GM13976 (cell line): ENCODE data around the gene TMEM39A.

Experiments
- DNase-seq: peaks from one replicate; pipeline ENCODE4 v3.0.0; 2012; ENCODE audit warnings: low spot score
- in situ Hi-C: fragments of 300-500 bp; cut with MboI; formaldehyde crosslinking; loops from one replicate; pipeline ENCODE4 v1.12.0; 2022; ENCODE audit warnings: low sequenced_read_pairs, mixed read lengths, inconsistent platforms; ENCODE audit not compliant: unreplicated experiment
- TF ChIP-seq, protein P1 (sequence below): IDR thresholded peaks from 2 replicates; pipeline ENCODE4 v1.5.1; 2012; ENCODE audit warnings: borderline replicate concordance, mild to moderate bottlenecking; ENCODE audit not compliant: insufficient read depth; ENCODE audit errors: extremely low read depth, missing control alignments, control extremely low read depth

Gene TMEM39A

DNA sequence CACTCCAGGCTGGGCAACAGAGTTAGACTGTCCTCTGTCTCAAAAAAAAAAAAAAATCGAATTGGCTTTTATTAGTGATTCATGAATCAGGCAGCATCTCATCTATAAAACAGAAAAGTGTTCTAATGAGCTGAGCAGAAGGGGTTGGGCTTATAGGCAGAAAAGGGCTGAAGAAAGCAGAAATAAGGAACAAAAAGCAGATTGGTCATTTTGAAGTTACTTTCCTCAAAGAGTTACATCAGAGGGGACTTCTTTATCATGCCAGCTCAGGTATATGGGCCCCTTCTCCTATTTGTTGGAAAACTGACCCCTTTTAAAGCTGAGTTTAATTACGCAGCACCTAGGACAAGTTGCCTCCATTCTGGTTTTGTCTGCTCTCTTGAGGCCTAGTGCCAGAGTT, 4.6 kb upstream of the TMEM39A start:
- TF ChIP-seq, protein P1, sequence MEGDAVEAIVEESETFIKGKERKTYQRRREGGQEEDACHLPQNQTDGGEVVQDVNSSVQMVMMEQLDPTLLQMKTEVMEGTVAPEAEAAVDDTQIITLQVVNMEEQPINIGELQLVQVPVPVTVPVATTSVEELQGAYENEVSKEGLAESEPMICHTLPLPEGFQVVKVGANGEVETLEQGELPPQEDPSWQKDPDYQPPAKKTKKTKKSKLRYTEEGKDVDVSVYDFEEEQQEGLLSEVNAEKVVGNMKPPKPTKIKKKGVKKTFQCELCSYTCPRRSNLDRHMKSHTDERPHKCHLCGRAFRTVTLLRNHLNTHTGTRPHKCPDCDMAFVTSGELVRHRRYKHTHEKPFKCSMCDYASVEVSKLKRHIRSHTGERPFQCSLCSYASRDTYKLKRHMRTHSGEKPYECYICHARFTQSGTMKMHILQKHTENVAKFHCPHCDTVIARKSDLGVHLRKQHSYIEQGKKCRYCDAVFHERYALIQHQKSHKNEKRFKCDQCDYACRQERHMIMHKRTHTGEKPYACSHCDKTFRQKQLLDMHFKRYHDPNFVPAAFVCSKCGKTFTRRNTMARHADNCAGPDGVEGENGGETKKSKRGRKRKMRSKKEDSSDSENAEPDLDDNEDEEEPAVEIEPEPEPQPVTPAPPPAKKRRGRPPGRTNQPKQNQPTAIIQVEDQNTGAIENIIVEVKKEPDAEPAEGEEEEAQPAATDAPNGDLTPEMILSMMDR: no peak
- no peak for DNase-seq
- in situ Hi-C loops: no loop called here

DNA sequence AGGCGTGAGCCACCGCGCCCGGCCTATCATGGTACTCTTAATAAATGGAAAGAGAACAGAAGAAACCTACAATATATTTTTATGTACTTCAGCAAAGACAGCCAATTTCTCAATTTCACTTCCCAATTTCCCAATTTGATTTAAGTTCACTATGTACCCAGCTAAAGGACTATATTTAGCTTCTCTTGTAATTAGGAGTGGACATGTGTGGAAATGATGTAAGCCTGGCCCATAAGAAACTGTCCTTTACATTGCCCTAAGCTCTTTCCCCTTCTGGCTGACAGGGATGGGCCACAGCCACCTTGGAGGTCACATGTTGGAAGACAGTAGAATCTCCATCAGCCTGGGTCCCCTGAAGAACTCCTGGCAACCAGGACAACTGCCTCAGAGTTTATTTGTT, 6.2 kb downstream of the TMEM39A start:
- no peak for DNase-seq
- in situ Hi-C loops: no loop called here
- TF ChIP-seq, protein P1: no peak

DNA sequence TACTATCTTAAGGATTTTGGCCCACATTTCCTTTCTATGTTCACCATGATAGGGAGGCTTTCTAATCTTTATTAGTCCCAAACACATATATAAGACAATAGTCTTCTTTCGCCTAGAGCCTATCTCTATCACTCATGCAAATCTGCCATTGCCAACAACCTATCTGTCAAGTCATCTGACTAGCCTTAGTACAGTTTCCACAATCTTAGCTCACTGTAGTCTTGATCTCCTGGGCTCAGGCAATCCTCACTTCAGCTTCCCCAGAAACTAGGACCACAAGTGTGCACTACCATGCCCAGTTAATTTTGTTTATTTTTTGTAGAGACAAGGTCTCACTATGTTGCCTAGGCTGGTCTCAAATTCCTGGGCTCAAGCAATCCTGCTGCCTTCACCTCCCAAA, 6.9 kb downstream of the TMEM39A start:
- DNase-seq: no peak
- in situ Hi-C loops: no loop called here
- TF ChIP-seq, protein P1: no peak

DNA sequence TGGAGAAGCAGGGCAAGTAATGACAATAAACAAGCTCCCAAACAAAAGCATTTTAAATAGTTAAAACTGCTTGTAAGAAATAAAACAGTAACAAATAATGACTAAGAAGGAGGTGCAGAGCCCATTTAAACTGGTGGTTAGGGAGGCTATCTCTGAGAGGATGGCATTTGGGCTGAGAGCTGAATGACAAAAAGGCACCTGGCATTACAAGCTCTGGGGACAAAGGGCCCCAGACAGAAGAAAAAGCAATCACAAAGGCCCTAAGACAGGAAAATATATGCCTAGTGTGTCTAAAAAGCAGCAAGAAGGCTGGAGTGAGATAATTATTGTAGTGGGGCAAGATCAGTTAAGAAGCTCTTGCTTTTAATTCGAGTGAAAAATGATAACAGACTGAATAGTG, 9.6 kb downstream of the TMEM39A start:
- in situ Hi-C loops: no loop called here
- TF ChIP-seq, protein P1: no peak
- DNase-seq: no peak

DNA sequence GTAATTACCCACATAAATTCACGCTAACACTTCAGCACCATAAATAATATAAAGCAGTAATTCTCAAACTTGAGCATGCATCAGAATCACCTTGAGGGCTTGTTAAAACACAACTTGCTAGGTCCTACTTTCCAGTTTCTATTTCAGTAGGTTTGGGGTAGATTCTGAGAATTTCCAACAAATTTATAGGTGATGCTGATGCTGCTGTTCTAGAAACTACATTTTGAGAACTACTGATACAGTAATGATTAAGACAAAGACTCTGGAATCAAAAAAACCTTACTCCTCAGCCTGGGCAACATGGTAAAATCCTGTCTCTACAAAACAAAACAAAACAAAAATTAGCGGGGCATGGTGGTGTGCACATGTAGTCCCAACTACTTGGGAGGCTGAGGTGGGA, 18.8 kb downstream of the TMEM39A start:
- DNase-seq: no peak
- in situ Hi-C loops: no loop called here
- TF ChIP-seq, protein P1: no peak

DNA sequence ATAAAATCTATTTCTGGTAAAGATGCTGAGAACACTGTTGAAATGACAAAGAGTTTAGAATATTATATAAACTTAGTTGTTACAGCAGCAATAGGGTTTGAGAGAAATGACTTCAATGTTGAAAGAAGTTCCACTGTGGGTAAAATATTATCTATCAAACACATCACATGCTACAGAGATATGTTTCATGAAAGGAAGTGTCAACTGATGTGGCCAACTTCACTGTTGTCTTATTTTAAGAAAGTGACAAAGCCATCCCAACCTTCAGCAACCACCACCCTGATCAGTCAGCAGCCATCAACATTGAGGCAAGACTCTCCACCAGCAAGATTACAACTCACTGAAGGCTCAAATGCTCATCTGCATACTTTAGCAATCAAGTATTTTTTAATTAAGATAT, 20.2 kb downstream of the TMEM39A start:
- TF ChIP-seq, protein P1: no peak
- in situ Hi-C loops: no loop called here
- DNase-seq: no peak
